HUES64 (cell line): Measurements from ENCODE around the gene PKD1L1.

Source experiments
- H3K27ac ChIP-seq: 2 replicates; pipeline ENCODE4 v1.7.0; 2013; ENCODE audit warnings: low read depth, low read length, inconsistent platforms
- H3K27me3 ChIP-seq: 2 replicates; pipeline ENCODE4 v1.6.1; 2013; ENCODE audit warnings: mild to moderate bottlenecking, low read length; ENCODE audit not compliant: insufficient read depth
- H3K36me3 ChIP-seq: 2 replicates; pipeline ENCODE4 v1.6.1; 2013; ENCODE audit warnings: mild to moderate bottlenecking, low read length; ENCODE audit not compliant: insufficient read depth
- H3K4me1 ChIP-seq: 2 replicates; pipeline ENCODE4 v1.6.1; 2013; ENCODE audit warnings: mild to moderate bottlenecking, low read length, moderate library complexity; ENCODE audit not compliant: insufficient read depth
- H3K4me3 ChIP-seq: 2 replicates; pipeline ENCODE4 v1.5.1; 2013; ENCODE audit warnings: mild to moderate bottlenecking, low read length, moderate library complexity
- H3K9ac ChIP-seq: 2 replicates; pipeline ENCODE4 v1.6.1; 2013; ENCODE audit warnings: mild to moderate bottlenecking, low read depth, low read length
- H3K9me3 ChIP-seq: 2 replicates; pipeline ENCODE4 v1.6.1; 2013; ENCODE audit warnings: low read depth, low read length; ENCODE audit not compliant: insufficient read depth
- WGBS: fragments of 150-250, 120-280 bp; methylation state at CpG from one replicate; pipeline ENCODE4 v1.1.7; 2013; ENCODE audit warnings: missing lambda C conversion rate; 5-methylcytosine and 5-hydroxymethylcytosine counted together

Gene PKD1L1

DNA sequence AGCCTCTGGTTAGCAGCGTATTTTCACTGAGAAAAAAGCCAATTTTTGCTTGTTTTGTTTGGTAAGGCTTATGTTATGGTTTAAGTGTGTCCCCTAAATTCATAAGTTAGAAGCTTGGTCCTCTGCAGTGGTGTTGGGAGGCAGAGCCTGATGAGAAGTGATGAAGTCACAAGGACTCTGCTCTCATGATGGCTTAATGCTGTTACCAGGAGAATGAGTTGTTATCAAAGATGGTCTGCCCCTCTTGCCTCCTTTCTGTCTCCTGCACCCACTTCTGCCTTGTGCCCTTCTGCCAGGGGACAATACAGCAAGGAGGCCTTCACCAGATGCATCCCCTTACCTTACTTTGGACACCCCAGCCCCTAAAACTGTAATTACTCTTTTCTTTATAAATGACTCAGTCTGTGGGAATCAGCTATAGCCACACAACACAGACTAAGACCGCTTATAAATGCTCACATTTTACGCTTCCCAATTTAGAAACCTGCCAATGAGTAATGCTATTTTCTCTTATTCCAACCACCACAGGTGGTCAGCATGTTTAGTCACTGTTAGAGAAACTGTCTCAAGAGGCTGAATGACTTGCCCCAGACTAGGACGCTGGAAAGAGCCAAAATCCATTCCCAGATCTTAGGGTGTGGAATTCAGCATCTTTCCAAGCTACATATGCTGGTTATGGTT lies 6.1 kb upstream of the PKD1L1 start:
- 96% methylated on average over 4 of the region's 4 CpGs for WGBS

DNA sequence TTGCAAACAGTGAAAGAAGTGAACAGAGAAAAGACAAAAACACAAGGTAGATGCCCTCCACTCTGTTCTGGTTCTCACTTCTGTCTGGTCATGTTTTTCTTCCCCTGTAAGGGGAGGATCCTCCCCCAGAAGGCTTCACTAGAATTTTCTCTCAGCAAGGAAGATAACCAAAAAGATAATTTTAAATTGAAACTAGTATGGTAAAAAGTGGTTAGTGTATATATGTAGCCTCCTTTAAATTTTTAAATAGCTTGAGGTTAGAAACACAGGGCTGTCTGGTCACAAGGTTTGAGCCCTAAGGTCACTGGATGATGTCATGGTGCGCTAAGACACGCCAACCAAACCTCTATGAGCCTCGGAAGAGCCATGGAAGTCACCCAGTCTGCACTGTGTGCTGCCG lies 5.6 kb upstream of the PKD1L1 start:
- H3K9ac ChIP-seq, result no peak overlapping the region
- 97% methylated on average over 4 of the region's 4 CpGs for WGBS
- no peak overlapping the region for H3K27ac ChIP-seq
- H3K9me3 ChIP-seq, result no peaks in the 10 kb centered on the region; the same call in 1 of the 2 replicates
- peaks cover 13% of the 10 kb centered on the region for H3K4me1 ChIP-seq
- no peaks in the 10 kb centered on the region for H3K27me3 ChIP-seq
- peaks cover 23% of the 10 kb centered on the region for H3K36me3 ChIP-seq
- H3K4me3 ChIP-seq, result no peak overlapping the region

More for the DNA sequence above, 6.1 kb upstream of the PKD1L1 start:
- Histone ChIP-seq H3K4me1 (peaks cover 13% of the 10 kb centered on the region), H3K27me3 (no peaks in the 10 kb centered on the region), H3K4me3 (no peak overlapping the region), H3K9ac (no peak overlapping the region), H3K27ac (no peak overlapping the region), H3K36me3 (peaks cover 23% of the 10 kb centered on the region), H3K9me3 (no peaks in the 10 kb centered on the region; the same call in 1 of the 2 replicates)

DNA sequence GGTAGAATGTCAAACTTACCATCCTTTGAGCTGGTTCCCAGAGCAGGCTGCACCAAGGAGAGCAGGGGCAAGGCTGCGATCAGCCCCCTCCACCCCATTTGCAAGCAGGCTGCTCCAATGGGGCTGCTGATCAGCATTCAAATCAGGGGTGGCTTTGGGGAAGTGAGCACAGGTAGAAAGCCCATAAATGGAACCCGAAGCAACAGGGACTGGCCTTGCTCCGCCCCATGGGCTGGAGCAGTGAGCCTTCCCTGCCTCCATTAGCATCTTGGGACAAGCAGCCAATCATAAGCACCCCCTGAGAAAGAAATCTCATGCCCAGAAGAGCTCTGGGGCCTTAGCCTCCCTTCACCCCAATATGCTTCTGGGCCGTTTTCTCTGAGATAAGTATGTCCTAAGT lies 4.0 kb upstream of the PKD1L1 start:
- Histone ChIP-seq H3K9me3 (no peaks in the 10 kb centered on the region), H3K4me3 (no peak overlapping the region), H3K27ac (no peak overlapping the region), H3K27me3 (no peaks in the 10 kb centered on the region), H3K4me1 (peaks cover 13% of the 10 kb centered on the region), H3K36me3 (peaks cover 17% of the 10 kb centered on the region), H3K9ac (no peak overlapping the region)
- 82% methylated on average over 3 of the region's 4 CpGs for WGBS

DNA sequence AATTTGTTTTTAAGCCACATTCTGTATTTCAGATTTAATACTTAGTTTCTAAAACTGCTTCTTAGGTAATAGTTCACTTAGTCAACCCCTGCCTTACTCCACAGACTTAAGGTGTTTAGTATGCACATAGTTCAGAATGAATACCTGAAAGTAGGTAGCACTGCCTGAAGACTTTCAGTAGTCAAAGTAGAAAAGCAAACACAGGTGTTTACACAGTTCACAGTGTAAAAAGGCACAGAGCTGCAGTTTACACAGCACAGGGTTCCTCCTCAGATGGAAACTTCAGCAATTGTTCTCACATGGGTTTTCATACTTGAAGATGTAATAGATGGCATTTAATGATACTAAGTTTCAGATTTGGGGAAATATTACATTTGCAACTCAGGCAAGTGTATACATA lies 3.1 kb upstream of the PKD1L1 start:
- Histone ChIP-seq H3K9me3 (no peaks in the 10 kb centered on the region), H3K4me1 (peaks cover 13% of the 10 kb centered on the region), H3K4me3 (no peak overlapping the region), H3K36me3 (peaks cover 11% of the 10 kb centered on the region), H3K27ac (no peak overlapping the region), H3K9ac (no peak overlapping the region), H3K27me3 (no peaks in the 10 kb centered on the region)

DNA sequence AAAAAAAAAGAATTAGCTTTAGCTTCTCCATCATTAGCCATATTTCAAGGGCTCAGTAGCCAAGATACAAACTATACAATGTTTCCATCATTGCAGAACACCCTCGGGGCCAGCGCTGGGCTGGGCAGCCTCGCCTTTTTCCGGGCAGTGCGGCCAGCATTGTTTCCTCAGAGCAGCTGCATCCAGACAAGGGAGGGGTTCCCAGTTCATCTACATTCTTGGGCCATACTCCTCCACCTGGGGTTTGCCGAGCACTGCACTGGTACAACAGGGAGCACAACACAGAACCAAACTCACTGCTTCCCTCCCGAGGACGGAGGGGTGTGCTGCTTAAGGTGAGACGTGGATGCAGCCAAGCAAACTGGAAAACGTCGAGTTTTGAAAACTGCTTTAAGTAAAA lies 2.4 kb upstream of the PKD1L1 start:
- Histone ChIP-seq H3K9me3 (no peaks in the 10 kb centered on the region), H3K27me3 (no peaks in the 10 kb centered on the region), H3K9ac (no peak overlapping the region), H3K36me3 (peaks cover 7% of the 10 kb centered on the region), H3K4me1 (peaks cover 13% of the 10 kb centered on the region), H3K27ac (no peak overlapping the region), H3K4me3 (no peak overlapping the region)
- 87% methylated on average over 9 of the region's 11 CpGs for WGBS

DNA sequence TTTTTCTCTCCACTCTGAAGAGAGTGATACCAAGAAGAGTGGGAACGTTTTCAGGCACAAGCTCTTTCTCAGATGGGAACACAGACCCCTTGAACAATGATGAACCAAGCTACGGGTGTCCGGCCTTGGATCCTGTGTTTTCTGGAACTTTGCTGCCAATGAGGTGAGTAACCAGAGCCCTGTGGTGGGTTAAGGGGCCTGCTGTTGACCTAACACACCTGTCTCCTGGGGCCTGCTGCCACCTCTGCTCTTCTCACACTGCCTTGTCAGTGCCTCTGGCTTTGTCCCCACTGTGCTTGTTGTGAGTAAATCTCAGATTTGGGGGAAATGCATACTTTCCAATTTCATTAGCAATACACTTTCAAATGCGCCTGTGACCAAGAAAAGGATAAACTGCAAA lies 1.4 kb upstream of the PKD1L1 start:
- H3K27ac ChIP-seq, result no peak overlapping the region
- H3K4me3 ChIP-seq, result no peak overlapping the region
- peaks cover 3% of the 10 kb centered on the region for H3K36me3 ChIP-seq
- H3K27me3 ChIP-seq, result no peaks in the 10 kb centered on the region
- H3K9me3 ChIP-seq, result no peaks in the 10 kb centered on the region
- H3K4me1 ChIP-seq, result peaks cover 13% of the 10 kb centered on the region
- no peak overlapping the region for H3K9ac ChIP-seq
- WGBS, result 87% methylated on average over 4 of the region's 4 CpGs

DNA sequence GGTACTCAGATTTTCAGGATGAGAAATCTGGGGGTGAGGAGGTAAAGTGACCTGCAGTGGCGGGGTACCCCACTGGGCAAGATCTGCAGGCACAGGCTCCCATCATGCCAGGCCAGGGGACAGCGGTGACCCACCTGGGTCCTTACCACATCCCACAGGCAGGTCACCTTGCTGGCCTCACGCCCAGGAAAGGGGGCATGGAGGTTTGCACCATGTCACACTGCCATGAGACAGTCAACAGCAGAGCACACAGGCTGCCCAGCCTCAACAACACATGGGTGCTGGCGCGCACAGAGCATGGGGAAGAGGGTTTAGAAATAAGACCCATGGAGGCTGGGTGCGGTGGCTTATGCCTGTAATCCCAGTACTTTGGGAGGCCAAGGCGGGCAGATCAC lies 914 bp downstream of the PKD1L1 start:
- Histone ChIP-seq H3K36me3 (no peaks in the 10 kb centered on the region), H3K27me3 (no peaks in the 10 kb centered on the region), H3K9ac (no peak overlapping the region), H3K4me1 (peaks cover 13% of the 10 kb centered on the region), H3K27ac (no peak overlapping the region), H3K9me3 (no peaks in the 10 kb centered on the region), H3K4me3 (no peak overlapping the region)
- 95% methylated on average over 7 of the region's 7 CpGs for WGBS

DNA sequence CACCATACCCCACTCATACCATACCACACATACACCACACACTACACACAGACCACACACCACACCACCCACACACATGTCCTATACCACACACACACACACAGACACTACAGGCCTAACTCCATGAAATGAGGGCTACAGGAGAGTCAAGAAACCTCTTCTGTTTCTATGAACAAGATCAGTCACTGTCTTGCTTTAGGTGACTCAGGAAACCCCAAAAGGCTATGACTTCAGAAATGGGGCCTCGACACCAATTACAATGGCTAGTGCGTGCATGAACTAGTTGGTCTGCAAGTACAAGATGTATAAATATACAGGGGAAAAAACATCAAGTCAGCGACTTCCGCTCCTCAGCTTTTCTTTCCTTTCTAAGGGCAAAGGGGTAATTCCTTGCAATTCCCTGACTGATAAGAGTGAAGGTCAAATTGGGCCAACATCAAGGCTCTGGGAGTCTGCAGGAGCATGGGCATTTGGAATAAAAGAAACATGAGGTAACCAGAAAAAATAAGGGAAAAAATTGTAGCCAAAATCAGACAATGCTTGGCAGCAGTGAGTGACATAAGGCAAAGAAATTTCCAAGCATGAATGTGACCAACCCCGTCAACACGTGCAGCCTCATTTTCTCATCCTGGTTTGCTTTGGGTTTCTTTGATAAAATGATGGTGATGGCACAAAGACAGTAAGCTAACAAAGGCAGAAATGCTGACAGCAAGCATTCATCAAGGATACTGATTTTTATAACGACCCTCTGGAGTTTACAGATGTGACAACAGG lies 1.5 kb downstream of the PKD1L1 start:
- H3K27me3 ChIP-seq, result no peaks in the 10 kb centered on the region
- H3K36me3 ChIP-seq, result no peaks in the 10 kb centered on the region
- H3K9ac ChIP-seq, result no peak overlapping the region
- no peaks in the 10 kb centered on the region for H3K9me3 ChIP-seq
- no peak overlapping the region for H3K27ac ChIP-seq
- 94% methylated on average over 7 of the region's 7 CpGs for WGBS
- H3K4me1 ChIP-seq, result peaks cover 14% of the 10 kb centered on the region
- H3K4me3 ChIP-seq, result no peak overlapping the region

DNA sequence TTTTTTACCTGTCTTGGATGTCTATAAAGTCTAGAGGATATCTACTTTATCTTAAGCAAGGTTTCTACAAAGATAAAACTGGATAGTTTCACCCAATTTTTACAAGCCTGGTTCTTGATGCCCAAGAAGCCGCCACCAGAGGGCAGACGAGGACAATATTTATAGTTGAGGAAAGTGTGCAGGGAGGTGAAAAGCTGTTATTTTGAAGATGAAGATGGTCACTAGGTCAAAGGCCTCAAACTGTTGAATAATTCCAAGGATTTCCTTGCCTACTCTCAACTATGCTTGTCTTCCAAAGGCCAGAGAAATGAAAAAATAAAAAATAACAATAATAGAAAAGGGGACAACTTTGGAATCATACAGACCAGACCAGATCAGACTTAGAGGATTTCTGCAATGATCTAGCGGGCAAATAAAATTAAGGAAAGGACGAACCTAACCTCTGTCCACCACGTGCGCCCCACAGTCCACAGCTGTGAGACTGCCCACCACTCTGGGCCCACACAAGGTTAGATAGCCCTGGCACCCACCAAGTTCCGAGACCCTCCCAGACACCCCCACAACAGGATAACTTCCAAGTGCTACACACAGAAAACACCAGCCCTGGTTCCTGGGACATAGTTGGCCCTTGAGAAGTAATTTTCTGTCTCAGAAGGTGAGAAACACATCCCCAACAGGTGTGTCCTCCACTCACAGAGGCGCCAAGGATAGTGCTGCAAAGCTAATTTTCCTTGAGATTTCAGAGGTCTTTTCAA lies 2.8 kb downstream of the PKD1L1 start:
- H3K27ac ChIP-seq, result no peak overlapping the region
- H3K4me1 ChIP-seq, result peaks cover 15% of the 10 kb centered on the region
- WGBS, result 61% methylated on average over 8 of the region's 8 CpGs
- H3K9me3 ChIP-seq, result no peaks in the 10 kb centered on the region
- H3K27me3 ChIP-seq, result no peaks in the 10 kb centered on the region
- H3K36me3 ChIP-seq, result no peaks in the 10 kb centered on the region
- no peak overlapping the region for H3K9ac ChIP-seq
- H3K4me3 ChIP-seq, result no peak overlapping the region

DNA sequence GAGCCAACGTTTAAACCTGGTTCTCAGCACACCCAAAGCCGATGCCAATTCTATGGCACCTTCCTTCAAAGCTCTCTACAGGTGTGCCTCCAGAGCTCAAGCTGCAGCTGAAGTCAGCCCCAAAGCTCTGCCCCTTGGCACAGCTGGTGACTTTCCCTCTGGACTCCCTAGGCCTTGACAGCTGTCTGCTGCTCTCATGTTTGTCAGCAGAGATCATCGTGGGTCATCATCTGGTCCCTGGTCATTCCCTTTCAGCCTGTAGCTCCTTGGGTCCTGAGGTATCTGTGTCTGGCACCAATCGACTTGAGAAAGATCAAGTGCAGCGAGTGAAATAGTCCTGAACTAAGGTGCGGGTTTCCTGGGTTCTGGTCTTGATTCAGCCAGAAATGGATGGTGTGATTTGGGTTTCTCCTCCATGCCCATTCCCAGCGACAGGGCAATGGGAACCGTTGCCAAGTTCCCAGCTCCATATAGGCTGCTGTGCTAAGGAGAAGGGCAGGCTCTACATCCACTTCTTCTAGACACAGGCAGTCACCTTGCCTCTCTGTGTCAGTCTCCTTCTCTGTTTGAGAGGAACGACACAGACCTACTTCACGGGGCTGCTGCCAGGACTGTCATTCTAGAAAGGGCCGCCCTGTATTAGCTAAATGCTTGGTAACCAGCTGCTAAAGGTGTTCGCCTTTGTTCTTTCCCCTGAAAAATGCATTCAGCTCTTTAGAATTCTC lies 3.6 kb downstream of the PKD1L1 start:
- Histone ChIP-seq H3K9me3 (no peaks in the 10 kb centered on the region), H3K4me3 (no peak overlapping the region), H3K27me3 (no peaks in the 10 kb centered on the region), H3K36me3 (no peaks in the 10 kb centered on the region), H3K9ac (no peak overlapping the region), H3K4me1 (peaks cover 15% of the 10 kb centered on the region), H3K27ac (no peak overlapping the region)
- 87% methylated on average over 12 of the region's 12 CpGs for WGBS
